Measurements from ENCODE around the gene ECE1. TPM values are rescaled to one million over a fixed set of nuclear protein-coding genes. Genes with fewer than 3 reads are reported as not detected.

Gene ECE1
- total and polyA plus RNA-seq, 2 of the 13 experiments (the other 11 are each of a cell fraction or from before 2014, with no cell fraction given): 13.5 to 21.2 TPM

GRCh38 chr1:21321963-21322680 is 31.9 kb upstream of the ECE1 start:
- FAIRE-seq (no peak), DNase-seq (ENCODE audit: low spot score) (no peak), ATAC-seq (peak; percentile 24; the same call in 1 of the 3 replicates)
- ChIA-PET CTCF (ENCODE audit: low intra/inter-chr PET ratio, low total read pairs) (no interaction called here), POLR2A (interaction anchor here (1.4 to 5.5 kb wide), 5 partner anchors 10 to 70 kb away, joined by 5 to 43 read pairs (median 10); no protein-coding TSS in a partner anchor)
- no TSS peak for BruUV-seq (replicated peaks)
- Histone ChIP-seq H3K9ac (ENCODE audit: insufficient read depth, low read depth, low read length) (no peak overlapping the region), H3K79me2 (ENCODE audit: insufficient read depth, low read length) (no peaks in the 10 kb centered on the region), H2AFZ (ENCODE audit: low read length) (no peak overlapping the region), H3K4me2 (ENCODE audit: low read depth, low read length) (peak overlapping the region; percentile 63), H4K20me1 (ENCODE audit: insufficient read depth, low read length) (no peaks in the 10 kb centered on the region), H3K4me3 (replicated peaks in 1 of 3; ENCODE audit: insufficient read depth in 1 of 3, low read depth in 2 of 3, low read length in 3 of 3) (peak overlapping the region in 1 of 3 experiments; percentile 37; a peak in 2 of 6 replicates), H3K4me1 (ENCODE audit: insufficient read depth, low read length) (peaks cover 91% of the 10 kb centered on the region), H3K36me3 (replicated peaks in 1 of 2; ENCODE audit: control insufficient read depth in 1 of 2, insufficient read depth in 2 of 2, low read length in 2 of 2) (no peaks in the 10 kb centered on the region), H3K27ac (ENCODE audit: extremely low read length, insufficient read depth, low read length) (peak overlapping the region; percentile 26), H3K27me3 (ENCODE audit: control insufficient read depth in 1 of 2, insufficient read depth in 2 of 2, low read length in 2 of 2) (no peaks in the 10 kb centered on the region), H3K9me3 (ENCODE audit: low read length) (no peaks in the 10 kb centered on the region)
- 77% methylated on average over 7 of the region's 9 CpGs for WGBS (ENCODE audit: low lambda C conversion rate)
- intact Hi-C loops (cut with micrococcal nuclease; ENCODE audit: unreplicated experiment) (no loop called here), in situ Hi-C loops (cut with HindIII; ENCODE audit: extremely low pct_ligation_motif_present, low pct_unique_long_range_greater_than_20kb) (no loop called here)
- peak; percentile 57 for TF ChIP-seq ZNF883 (CRISPR knock-in tag; IDR thresholded peaks at IDR 0.05; ENCODE audit: not compliant biosample characterization)
- no peak for TF ChIP-seq FOSL1 (CRISPR knock-in tag; IDR thresholded peaks at IDR 0.05; ENCODE audit: borderline replicate concordance)
- no peak for TF ChIP-seq KAT2B (IDR thresholded peaks at IDR 0.05; ENCODE audit: borderline replicate concordance, low read depth, low read length)
- no peak for TF ChIP-seq ZNF576 (CRISPR knock-in tag; IDR thresholded peaks at IDR 0.05)
- TF ChIP-seq ZBTB4 (CRISPR knock-in tag; IDR thresholded peaks at IDR 0.05; ENCODE audit: borderline replicate concordance): 0 out of 2 replicates have a peak, but pooled peaks have one; percentile 14
- peak; percentile 72; the same call in 1 of the 2 replicates for TF ChIP-seq HIC2 (CRISPR knock-in tag; IDR thresholded peaks at IDR 0.05; ENCODE audit: low read depth)
- 0 out of 2 replicates have a peak, but pooled peaks have one; percentile 4 for TF ChIP-seq CTCF (CRISPR knock-in tag; IDR thresholded peaks at IDR 0.05)
- 0 out of 2 replicates have a peak, but pooled peaks have one; percentile 20 for TF ChIP-seq GABPB1 (CRISPR knock-in tag; IDR thresholded peaks at IDR 0.05)
- no peak for TF ChIP-seq ZNF607 (CRISPR knock-in tag; IDR thresholded peaks at IDR 0.05; ENCODE audit: borderline replicate concordance)
- peak; percentile 60 for TF ChIP-seq RFX3 (CRISPR knock-in tag; IDR thresholded peaks at IDR 0.05)
- no peak for TF ChIP-seq YEATS4 (CRISPR knock-in tag; IDR thresholded peaks at IDR 0.05; ENCODE audit: borderline replicate concordance)
- 0 out of 2 replicates have a peak, but pooled peaks have one; percentile 26 for TF ChIP-seq ZNF614 (CRISPR knock-in tag; IDR thresholded peaks at IDR 0.05; ENCODE audit: borderline replicate concordance)

Data from HepG2 (cell line).